Effector memory CD8-positive, alpha-beta T cell (primary cell): ENCODE data around the gene ANKS1B.
"Not testable (repeated sequence)": the region's sequence is repeated elsewhere in the genome, so short reads cannot be mapped to it uniquely, and the experiment has no call there.

ENCODE experiments used
- ATAC-seq: fragments of 150-1000 bp; cut with Tn5 transposase; replicated peaks from 2 replicates; pipeline ENCODE4 v1.10.0; 2021; ENCODE audit warnings: mild to moderate bottlenecking, moderate library complexity
- DNase-seq, 3 experiments: peaks; one replicate each; pipeline ENCODE4 v3.0.0; 2021
- H3K27ac Mint-ChIP-seq, 2 donors: one replicate each; pipeline ENCODE4 v1.8.0; 2022; ENCODE audit warnings: mild to moderate bottlenecking in 2 of 2, mixed read lengths in 2 of 2, moderate library complexity in 2 of 2
- H3K27me3 Mint-ChIP-seq, 2 donors: one replicate each; pipeline ENCODE4 v1.8.0; 2022; ENCODE audit warnings: mixed read lengths in 2 of 2
- H3K36me3 Mint-ChIP-seq: one replicate; pipeline ENCODE4 v1.8.0; 2022; ENCODE audit warnings: mild to moderate bottlenecking, moderate library complexity, mixed read lengths; ENCODE audit not compliant: insufficient read depth
- H3K4me1 Mint-ChIP-seq, 2 donors: one replicate each; pipeline ENCODE4 v1.8.0; 2022; ENCODE audit warnings: low read depth in 2 of 2, mixed read lengths in 2 of 2
- H3K4me3 Mint-ChIP-seq, 2 donors: one replicate each; pipeline ENCODE4 v1.8.0; 2022; ENCODE audit warnings: mild to moderate bottlenecking in 2 of 2, mixed read lengths in 2 of 2, moderate library complexity in 2 of 2
- H3K9me3 Mint-ChIP-seq, 2 donors: one replicate each; pipeline ENCODE4 v1.8.0; 2022; ENCODE audit warnings: mixed read lengths in 2 of 2

Gene ANKS1B

DNA sequence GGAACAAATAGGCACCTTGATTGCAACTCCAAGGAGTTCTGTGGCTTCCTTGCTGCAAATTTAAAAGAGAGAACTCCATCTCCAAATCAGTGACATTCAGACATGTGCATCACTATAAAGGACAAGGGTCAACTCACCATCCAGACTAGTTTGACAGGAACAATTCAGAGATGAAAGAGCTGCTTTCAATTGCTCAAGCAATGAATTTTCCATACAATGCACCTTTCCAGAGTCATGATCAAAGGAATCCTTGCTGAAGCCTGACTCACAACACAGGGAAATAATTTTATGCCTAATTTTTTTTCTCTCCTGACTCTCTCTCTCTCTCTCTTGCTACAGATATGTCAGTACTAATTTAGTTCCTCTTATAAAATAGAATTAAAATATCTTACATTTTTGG, 717.7 kb downstream of the ANKS1B start:
- Mint-ChIP-seq H3K4me1 (no peaks in the 10 kb centered on the region), H3K27ac (no peak overlapping the region), H3K27me3 (no peaks in the 10 kb centered on the region), H3K9me3 (peaks cover 10 to 22% of the 10 kb centered on the region in 2 donors), H3K4me3 (no peak overlapping the region), H3K36me3 (no peaks in the 10 kb centered on the region)
- no peak for ATAC-seq
- DNase-seq = no peak

DNA sequence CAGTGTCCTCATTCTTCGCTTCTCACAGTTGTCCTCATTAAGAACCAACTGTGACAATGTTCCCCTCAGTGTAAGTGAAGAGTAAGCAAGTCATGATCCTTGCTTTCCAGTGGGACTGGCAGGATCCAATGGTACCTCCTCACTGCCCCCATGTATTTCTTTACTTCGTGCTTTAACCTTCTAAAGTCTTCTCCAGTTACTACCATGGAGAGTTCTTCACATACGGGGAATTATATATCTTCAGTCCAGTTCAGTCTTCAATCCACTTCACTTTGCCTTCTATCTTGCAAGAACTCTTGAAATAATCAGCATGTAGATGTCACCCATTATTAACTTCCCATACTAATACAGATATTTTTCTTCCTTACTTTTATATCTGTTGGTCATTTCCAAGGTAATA, 719.1 kb downstream of the ANKS1B start:
- H3K27ac Mint-ChIP-seq = no peak overlapping the region
- H3K9me3 Mint-ChIP-seq = peaks cover 14 to 25% of the 10 kb centered on the region in 2 donors
- no peaks in the 10 kb centered on the region for H3K27me3 Mint-ChIP-seq
- DNase-seq (no peak), ATAC-seq (no peak)
- H3K4me3 Mint-ChIP-seq = no peak overlapping the region
- no peaks in the 10 kb centered on the region for H3K4me1 Mint-ChIP-seq
- H3K36me3 Mint-ChIP-seq = no peaks in the 10 kb centered on the region

- ATAC-seq (no peak), DNase-seq (no peak)
- Mint-ChIP-seq H3K27me3 (no peaks in the 10 kb centered on the region), H3K4me3 (no peak overlapping the region), H3K27ac (no peak overlapping the region), H3K4me1 (no peaks in the 10 kb centered on the region), H3K36me3 (no peaks in the 10 kb centered on the region), H3K9me3 (peaks cover 12 to 25% of the 10 kb centered on the region in 2 donors)
Measured at GRCh38 chr12:99261256-99261655, 723.5 kb downstream of the ANKS1B start.

GRCh38 chr12:99260456-99260996, 724.2 kb downstream of the ANKS1B start:
- Mint-ChIP-seq H3K4me1 (no peaks in the 10 kb centered on the region), H3K4me3 (no peak overlapping the region), H3K36me3 (no peaks in the 10 kb centered on the region), H3K9me3 (peaks cover 12 to 19% of the 10 kb centered on the region in 2 donors), H3K27ac (no peak overlapping the region), H3K27me3 (no peaks in the 10 kb centered on the region)
- ATAC-seq (no peak), DNase-seq (no peak)

DNA sequence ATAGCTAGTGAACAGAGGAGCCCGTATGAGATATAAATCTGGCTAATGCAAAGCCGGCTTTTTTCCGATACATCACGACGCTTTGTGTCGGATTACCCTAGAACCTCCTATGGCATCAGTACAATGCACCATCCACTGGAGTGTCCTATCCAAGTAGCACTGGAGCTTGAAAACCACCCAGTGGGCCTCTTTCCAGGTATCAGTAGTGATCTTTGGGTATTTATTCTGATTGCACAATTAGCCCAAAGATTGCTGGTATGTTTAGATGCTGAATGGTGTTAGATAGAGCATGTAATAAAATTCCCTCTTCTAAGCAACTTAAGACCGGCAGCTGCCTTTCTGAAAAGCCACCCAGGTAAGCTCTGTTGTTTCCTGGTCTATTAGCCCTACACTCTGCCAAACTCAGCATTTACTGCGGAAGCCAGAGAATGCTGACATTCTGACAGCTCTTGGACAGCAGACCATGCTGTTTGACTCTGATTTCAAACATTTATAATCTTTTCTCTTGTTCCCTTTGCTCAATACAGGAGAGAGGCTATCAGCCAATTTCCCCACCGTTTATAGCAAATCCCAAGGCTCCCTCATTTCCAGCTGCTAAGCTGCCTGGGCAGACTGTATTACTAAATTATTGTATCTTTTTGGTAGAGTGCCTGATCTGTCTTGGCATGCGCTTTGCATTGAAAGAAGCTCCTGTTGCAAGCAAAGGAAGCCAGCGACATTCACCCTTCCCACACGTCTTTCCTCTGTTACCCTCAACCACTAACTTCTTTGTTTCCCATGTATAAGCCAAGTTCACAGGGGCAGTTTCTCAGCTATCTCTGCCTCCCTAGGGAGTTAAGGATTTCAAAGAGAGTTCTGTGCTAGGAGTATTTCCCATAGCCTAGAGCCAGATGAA, 725.4 kb downstream of the ANKS1B start:
- H3K36me3 Mint-ChIP-seq = no peaks in the 10 kb centered on the region
- peaks cover 10 to 17% of the 10 kb centered on the region in 2 donors for H3K9me3 Mint-ChIP-seq
- ATAC-seq (no peak), DNase-seq (no peak)
- H3K4me1 Mint-ChIP-seq = no peaks in the 10 kb centered on the region
- H3K27ac Mint-ChIP-seq = no peak overlapping the region
- H3K4me3 Mint-ChIP-seq = no peak overlapping the region
- H3K27me3 Mint-ChIP-seq = no peaks in the 10 kb centered on the region

DNA sequence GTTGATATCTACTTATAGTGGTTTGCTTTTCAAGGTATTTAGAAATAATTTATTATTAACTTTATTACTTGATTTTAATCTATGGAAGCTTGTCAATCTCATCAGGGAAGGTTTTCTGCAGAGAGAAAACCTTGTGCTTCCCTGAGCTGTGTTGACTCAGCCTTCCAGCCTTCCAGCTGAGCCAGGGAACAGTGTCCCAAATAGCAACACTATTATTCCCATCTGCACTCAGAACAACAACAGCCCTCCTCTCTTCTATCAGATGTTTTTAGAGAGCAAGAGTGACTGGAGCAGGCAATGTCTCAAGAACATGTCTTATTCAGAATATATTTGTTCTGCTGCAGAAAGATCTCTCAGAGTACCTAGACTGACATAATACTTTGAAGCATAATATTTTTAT, 727.1 kb downstream of the ANKS1B start:
- Mint-ChIP-seq H3K27ac (no peak overlapping the region), H3K4me1 (no peaks in the 10 kb centered on the region), H3K27me3 (no peaks in the 10 kb centered on the region), H3K4me3 (no peak overlapping the region), H3K36me3 (no peaks in the 10 kb centered on the region), H3K9me3 (peaks cover 9 to 19% of the 10 kb centered on the region in 2 donors)
- DNase-seq (no peak), ATAC-seq (no peak)

GRCh38 chr12:99253068-99253467, 731.7 kb downstream of the ANKS1B start:
- H3K9me3 Mint-ChIP-seq = peaks cover 8 to 20% of the 10 kb centered on the region in 2 donors

DNA sequence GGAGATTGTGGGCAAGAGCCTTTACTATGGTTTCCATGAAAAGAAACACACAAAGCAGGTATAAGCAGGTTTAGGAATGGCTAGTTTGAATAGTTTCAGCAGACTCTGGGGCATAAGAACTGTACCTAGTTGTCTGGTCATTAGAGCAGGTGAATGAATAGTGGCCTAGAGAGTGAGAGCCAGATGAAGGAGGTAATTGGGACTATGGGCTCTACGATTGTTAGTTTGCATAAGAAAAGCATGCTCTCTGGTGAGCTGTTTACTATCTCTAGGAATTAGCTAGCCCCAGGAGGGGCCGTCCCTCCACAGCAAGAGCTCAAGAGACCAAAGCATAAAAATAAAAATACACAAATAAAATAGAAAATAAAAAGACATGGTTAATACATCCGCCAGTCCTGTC, 734.6 kb downstream of the ANKS1B start:
- Mint-ChIP-seq H3K27me3 (no peaks in the 10 kb centered on the region), H3K4me3 (no peak overlapping the region), H3K4me1 (no peaks in the 10 kb centered on the region), H3K36me3 (no peaks in the 10 kb centered on the region), H3K27ac (no peak overlapping the region), H3K9me3 (peaks cover 6 to 13% of the 10 kb centered on the region in 2 donors)
- DNase-seq (no peak), ATAC-seq (no peak)

More at GRCh38 chr12:99253068-99253467, 731.7 kb downstream of the ANKS1B start:
- ATAC-seq (no peak), DNase-seq (no peak)
- Mint-ChIP-seq H3K27me3 (no peaks in the 10 kb centered on the region), H3K4me1 (no peaks in the 10 kb centered on the region), H3K4me3 (no peak overlapping the region), H3K27ac (no peak overlapping the region), H3K36me3 (no peaks in the 10 kb centered on the region)

DNA sequence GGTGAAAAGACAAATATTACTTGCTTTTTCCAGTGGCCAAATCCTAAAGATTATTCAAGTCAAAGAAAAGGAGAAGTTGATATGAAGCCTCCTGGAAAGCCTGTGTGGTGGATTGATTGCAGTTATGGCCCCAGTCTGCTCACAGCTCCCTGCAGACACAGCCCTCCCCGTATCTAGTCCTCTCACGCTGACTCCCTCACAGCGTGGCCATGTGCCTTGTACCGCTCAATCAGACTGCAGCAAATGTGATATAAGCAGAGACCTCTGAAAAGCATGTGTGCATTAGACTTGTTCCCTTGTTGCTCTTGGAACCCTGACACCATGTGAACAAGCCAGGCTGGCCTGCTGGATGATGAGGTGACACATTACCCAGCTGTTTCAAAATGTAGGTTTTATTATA, 735.2 kb downstream of the ANKS1B start:
- H3K4me1 Mint-ChIP-seq = no peaks in the 10 kb centered on the region
- no peaks in the 10 kb centered on the region for H3K36me3 Mint-ChIP-seq
- H3K9me3 Mint-ChIP-seq = peaks cover 6 to 13% of the 10 kb centered on the region in 2 donors
- ATAC-seq (no peak), DNase-seq (no peak)
- H3K27me3 Mint-ChIP-seq = no peaks in the 10 kb centered on the region
- no peak overlapping the region for H3K27ac Mint-ChIP-seq
- no peak overlapping the region for H3K4me3 Mint-ChIP-seq

DNA sequence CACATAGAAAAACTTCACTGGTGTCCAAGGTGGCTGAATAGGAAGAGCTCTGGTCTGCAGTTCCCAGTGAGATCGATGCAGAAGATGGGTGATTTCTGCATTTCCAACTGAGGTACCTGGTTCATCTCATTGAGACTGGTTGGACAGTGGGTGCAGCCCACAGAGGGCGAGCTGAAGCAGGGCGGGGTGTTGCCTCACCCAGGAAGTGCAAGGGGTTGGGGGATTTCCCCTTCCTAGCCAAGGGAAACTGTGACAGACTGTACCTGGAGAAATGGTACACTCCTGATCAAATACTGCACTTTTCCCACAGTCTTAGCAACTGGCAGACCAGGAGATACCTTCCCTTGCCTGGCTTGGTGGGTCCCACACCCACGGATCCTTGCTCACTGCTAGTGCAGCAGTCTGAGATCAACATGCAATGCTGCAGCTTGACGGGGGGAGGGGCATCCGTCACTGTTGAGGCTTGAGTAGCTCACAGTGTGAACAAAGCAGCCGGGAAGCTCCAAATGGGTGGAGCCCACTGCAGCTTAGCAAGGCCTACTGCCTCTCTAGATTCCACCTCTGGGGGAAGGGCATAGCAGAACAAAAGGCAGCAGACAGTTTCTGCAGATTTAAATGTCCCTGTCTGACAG, 746.7 kb downstream of the ANKS1B start:
- H3K36me3 Mint-ChIP-seq, H3K4me3 Mint-ChIP-seq, DNase-seq, ATAC-seq, H3K27me3 Mint-ChIP-seq, H3K27ac Mint-ChIP-seq, H3K4me1 Mint-ChIP-seq: not testable (repeated sequence)
- H3K9me3 Mint-ChIP-seq = peaks cover 12 to 14% of the 10 kb centered on the region in 2 donors

DNA sequence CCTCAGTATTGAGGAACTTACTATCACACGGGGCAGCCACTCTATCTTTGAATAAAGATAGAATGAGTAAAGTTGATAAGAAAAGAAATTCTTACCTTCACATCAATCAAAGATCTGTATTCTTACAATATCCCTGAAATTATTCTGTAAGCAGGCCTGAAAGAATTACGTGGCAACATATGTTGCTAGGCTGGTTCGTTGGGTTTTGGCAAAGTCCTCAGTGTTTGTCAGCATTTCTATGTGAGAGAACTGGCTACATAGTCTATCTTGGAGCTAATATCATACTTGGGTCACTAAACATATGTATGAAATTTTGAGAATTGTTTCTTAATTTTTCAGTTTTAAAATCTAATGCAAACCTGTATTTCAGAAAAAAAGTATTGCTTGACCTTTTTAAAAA, 749.4 kb downstream of the ANKS1B start:
- DNase-seq (no peak), ATAC-seq (no peak)
- H3K27me3 Mint-ChIP-seq = no peaks in the 10 kb centered on the region
- H3K4me1 Mint-ChIP-seq = no peaks in the 10 kb centered on the region
- H3K9me3 Mint-ChIP-seq = peaks cover 0 to 7% of the 10 kb centered on the region in 2 donors
- no peak overlapping the region for H3K4me3 Mint-ChIP-seq
- H3K27ac Mint-ChIP-seq = no peak overlapping the region
- H3K36me3 Mint-ChIP-seq = no peaks in the 10 kb centered on the region

GRCh38 chr12:99234702-99235101, 750.0 kb downstream of the ANKS1B start:
- Mint-ChIP-seq H3K27ac (no peak overlapping the region), H3K9me3 (peaks cover 0 to under 1% of the 10 kb centered on the region in 2 donors), H3K4me1 (no peaks in the 10 kb centered on the region), H3K27me3 (no peaks in the 10 kb centered on the region), H3K4me3 (no peak overlapping the region), H3K36me3 (no peaks in the 10 kb centered on the region)
- DNase-seq = no peak
- ATAC-seq = no peak

DNA sequence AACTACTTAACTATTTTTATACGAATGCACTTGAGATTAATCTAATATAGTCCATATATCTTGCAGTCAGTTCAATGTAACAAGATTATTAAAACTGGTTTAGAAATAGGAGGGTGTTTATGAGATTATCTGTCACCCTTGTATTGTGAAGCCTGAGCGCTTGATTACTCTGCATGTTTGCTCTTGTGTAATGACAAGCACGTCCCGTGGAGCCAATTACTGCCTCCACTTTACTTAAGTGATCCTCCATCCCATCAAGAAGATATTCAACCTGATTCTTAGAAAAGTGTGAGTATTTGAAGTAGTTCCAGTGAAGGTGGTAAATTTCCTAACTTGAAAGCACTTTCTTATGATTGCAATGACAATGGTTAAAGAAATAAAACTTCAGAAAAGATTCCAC, 752.4 kb downstream of the ANKS1B start:
- no peaks in the 10 kb centered on the region for H3K4me1 Mint-ChIP-seq
- DNase-seq = no peak
- no peaks in the 10 kb centered on the region for H3K9me3 Mint-ChIP-seq
- H3K27ac Mint-ChIP-seq = no peak overlapping the region
- H3K27me3 Mint-ChIP-seq = no peaks in the 10 kb centered on the region
- ATAC-seq = no peak
- H3K4me3 Mint-ChIP-seq = no peak overlapping the region
- no peaks in the 10 kb centered on the region for H3K36me3 Mint-ChIP-seq

DNA sequence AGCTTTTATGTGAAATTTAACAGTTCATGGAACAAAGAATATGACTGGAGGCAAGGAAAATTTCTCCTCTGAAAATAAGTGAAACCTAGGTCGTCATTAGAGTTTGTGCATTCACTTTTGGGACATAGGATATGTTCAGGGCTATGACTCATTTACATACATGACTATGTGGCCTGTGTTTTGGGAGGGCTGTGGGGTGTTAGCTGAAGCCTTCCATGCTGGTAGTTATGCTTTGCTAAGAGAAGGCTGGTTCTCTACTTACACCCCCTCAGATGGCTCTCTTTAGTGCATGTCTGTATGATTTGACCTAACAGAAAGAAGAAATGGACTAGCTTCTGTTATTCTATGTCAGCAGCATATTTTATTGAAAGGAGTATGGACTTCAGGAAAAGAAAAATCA, 753.7 kb downstream of the ANKS1B start:
- Mint-ChIP-seq H3K27ac (no peak overlapping the region), H3K9me3 (no peaks in the 10 kb centered on the region), H3K27me3 (no peaks in the 10 kb centered on the region), H3K4me1 (no peaks in the 10 kb centered on the region), H3K36me3 (no peaks in the 10 kb centered on the region), H3K4me3 (no peak overlapping the region)
- ATAC-seq = no peak
- DNase-seq = no peak
